Activated CD4-positive, alpha-beta T cell treated with anti-CD3 and anti-CD28 coated beads, Interleukin-2, Interleukin-4, amounts not matched to agents 100 ng/mL and 50 ng/mL, durations not matched to agents 16 hours and 8 hours (primary cell): ENCODE data around the gene TOP1.
A peak's percentile ranks its signal among the peaks of the same experiment; 100 is the strongest.

ENCODE experiments used
- DNase-seq: peaks from one replicate; pipeline ENCODE4 v3.0.0-alpha.2; 2020; ENCODE audit warnings: low spot score

The TOP1 gene

GRCh38 chr20:41169791-41170351 lies 141.2 kb downstream of the TOP1 start:
- DNase-seq = no peak

- DNase-seq = no peak
Measured at GRCh38 chr20:41170386-41171105, 141.9 kb downstream of the TOP1 start.

GRCh38 chr20:41171736-41172295 lies 143.2 kb downstream of the TOP1 start:
- DNase-seq = no peak

- DNase-seq = no peak
Measured at GRCh38 chr20:41172296-41173140, 143.9 kb downstream of the TOP1 start.

- DNase-seq = peak; percentile 49
Measured at GRCh38 chr20:41173161-41173721, 144.6 kb downstream of the TOP1 start.

- DNase-seq = no peak
Measured at GRCh38 chr20:41173791-41174341, 145.2 kb downstream of the TOP1 start.
